NCI-H2171 (cell line): ENCODE data around the gene KMT5B.

Experiments used
- DNase-seq: peaks from one replicate; lab custom pipeline; 2025; lab: John Stamatoyannopoulos, UW

The KMT5B gene

GRCh38 chr11:68118706-68119448 is 94.2 kb downstream of the KMT5B start:
- no peak for DNase-seq

- DNase-seq: no peak
Measured at GRCh38 chr11:68117853-68118470, 95.1 kb downstream of the KMT5B start.

GRCh38 chr11:68116974-68117373 is 96.1 kb downstream of the KMT5B start:
- no peak for DNase-seq

GRCh38 chr11:68116126-68116525 is 97.0 kb downstream of the KMT5B start:
- no peak for DNase-seq

- no peak for DNase-seq
Measured at GRCh38 chr11:68115285-68115684, 97.8 kb downstream of the KMT5B start.

GRCh38 chr11:68113986-68114385 is 99.1 kb downstream of the KMT5B start:
- DNase-seq: no peak

GRCh38 chr11:68107689-68108088 is 105.4 kb downstream of the KMT5B start:
- DNase-seq: no peak

- DNase-seq: no peak
Measured at GRCh38 chr11:68106165-68106940, 106.7 kb downstream of the KMT5B start.
